ENCODE data around the gene DMBT1.
"Not testable (repeated sequence)": the region's sequence is repeated elsewhere in the genome, so short reads cannot be mapped to it uniquely, and the experiment has no call there.

The DMBT1 gene

DNA sequence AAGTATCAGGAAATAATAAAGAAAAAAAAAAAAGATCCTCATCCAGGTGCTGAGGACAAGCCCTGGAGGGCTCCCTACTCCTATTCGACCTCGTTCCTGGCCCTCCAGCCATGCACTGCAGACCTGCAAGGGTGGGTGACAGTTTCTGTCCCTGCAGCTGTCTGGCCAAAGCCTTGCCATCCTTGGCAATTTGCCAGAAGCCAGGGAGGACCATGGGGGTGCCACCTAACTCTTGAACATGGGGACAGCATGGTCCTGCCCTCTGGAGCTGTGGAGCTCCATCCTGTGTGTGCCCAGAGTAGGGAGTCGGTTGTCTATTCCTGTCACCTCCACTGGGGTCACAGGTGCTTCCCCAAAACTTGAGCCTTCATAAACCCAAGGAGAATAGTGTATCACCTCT, 27.8 kb downstream of the DMBT1 start:
- no peak for DNase-seq

DNA sequence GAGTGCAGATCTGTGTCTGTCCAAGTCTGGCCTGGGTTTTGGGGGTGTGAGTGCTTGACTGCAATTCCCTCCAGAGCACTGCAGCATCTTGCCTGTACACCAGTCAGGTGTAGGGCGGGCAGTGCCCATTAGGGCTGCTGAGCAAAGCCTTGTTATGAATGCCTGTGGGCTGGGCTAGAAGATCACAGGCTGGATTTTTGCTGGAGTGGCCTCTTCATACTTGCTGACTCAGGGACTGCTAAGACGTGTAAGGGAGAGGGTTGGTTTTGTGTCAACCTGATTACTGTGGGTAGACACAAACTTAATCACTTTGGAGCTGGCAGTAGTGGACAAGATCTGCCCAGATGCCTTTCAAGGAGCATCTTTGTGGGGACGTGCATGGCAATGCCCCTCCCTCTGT, 29.6 kb downstream of the DMBT1 start:
- DNase-seq = no peak

DNA sequence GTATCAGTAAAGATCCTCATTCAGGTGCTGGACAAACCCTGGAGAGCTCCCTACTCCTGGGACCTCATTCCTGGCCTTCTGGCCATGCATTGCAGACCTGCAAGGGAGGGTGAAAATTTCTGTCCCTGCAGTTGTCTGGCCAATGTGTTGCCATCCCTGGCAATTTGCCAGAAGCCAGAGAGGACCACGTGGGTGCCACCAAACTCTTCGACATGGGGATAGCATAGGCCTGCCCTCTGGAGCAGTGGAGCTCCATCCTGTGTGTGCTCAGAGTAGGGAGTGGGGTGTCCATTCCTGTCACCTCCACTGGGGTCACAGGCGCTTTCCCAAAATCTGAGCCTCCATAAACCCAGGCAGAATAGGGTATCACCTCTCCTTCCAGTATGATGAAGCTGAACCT, 31.2 kb downstream of the DMBT1 start:
- DNase-seq = no peak

DNA sequence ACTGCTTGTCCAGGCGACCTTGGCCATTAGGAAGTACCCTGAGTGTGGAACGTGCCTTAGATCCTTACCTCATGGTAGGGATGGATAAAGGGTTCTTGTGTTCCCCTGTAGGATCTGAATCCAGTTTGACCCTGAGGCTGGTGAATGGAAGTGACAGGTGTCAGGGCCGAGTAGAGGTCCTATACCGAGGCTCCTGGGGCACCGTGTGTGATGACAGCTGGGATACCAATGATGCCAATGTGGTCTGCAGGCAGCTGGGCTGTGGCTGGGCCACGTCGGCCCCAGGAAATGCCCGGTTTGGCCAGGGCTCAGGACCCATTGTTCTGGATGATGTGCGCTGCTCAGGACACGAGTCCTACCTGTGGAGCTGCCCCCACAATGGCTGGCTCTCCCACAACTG, 31.6 kb downstream of the DMBT1 start:
- DNase-seq = no peak

DNA sequence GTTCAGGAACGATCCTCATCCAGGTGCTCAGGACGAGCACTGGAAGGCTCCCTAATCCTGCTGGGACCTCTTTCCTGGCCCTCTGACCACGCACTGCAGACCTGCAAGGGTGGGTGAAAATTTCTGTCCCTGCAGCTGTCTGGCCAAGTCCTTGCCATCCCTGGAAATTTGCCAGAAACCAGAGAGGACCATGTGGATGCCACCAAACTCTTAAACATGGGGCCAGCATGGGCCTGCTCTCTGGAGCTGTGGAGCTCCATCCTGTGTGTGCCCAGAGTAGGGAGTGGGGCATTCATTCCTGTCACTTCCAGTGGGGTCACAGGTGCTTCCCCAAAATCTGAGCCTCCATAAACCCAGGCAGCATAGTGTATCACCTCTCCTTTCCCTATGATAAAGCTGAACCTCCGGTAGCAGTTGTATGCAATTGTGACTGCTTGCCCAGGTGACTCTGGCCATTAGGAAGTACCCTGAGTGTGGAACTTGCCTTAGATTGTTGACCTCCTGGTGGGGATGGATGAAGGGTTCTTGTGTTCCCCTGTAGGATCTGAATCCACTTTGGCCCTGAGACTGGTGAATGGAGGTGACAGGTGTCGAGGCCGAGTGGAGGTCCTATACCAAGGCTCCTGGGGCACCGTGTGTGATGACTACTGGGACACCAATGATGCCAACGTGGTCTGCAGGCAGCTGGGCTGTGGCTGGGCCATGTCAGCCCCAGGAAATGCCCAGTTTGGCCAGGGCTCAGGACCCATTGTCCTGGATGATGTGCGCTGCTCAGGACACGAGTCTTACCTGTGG, 57.1 kb downstream of the DMBT1 start:
- DNase-seq = no peak

DNA sequence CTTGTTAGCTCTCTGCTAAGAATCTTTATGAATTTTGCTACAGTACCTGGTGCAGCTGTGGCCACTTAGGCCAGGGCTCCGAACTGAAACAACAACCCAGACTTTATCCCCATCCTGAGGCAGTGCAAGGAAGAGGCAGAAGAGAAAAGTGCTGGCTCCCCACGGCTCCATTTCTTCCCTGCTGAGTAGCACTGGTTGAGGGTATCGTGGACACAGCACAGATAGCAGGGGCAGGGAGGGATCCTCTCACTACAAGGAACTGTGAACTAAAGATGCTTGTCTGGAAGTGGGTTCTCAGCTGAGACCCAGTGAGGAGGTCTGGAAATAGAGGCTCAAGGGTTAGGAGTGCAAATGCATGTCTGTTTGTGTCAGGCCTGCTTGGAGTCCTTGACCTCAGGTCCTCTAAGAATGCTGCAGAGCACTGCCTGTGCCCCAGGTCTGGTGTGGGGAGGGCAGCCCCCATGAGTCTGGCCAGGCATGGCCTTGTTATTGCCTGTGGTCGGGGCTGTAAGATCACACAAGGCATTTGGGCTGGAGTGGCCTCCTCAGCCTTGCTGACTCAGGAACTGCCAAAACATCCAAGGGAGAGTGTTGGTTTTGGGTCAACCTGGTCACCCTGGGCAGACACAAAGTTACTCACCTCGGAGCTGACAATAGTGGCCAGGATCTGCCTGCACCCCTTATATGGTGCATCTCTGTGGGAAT, 58.1 kb downstream of the DMBT1 start:
- DNase-seq = no peak

DNA sequence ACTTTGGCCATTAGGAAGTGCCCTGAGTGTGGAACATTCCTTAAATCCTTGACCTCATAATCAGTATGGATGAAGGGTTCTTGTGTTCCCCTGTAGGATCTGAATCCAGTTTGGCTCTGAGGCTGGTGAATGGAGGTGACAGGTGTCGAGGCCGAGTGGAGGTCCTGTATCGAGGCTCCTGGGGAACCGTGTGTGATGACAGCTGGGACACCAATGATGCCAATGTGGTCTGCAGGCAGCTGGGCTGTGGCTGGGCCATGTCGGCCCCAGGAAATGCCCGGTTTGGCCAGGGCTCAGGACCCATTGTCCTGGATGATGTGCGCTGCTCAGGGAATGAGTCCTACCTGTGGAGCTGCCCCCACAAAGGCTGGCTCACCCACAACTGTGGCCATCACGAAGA, 60.4 kb downstream of the DMBT1 start:
- not testable (repeated sequence) for DNase-seq

DNA sequence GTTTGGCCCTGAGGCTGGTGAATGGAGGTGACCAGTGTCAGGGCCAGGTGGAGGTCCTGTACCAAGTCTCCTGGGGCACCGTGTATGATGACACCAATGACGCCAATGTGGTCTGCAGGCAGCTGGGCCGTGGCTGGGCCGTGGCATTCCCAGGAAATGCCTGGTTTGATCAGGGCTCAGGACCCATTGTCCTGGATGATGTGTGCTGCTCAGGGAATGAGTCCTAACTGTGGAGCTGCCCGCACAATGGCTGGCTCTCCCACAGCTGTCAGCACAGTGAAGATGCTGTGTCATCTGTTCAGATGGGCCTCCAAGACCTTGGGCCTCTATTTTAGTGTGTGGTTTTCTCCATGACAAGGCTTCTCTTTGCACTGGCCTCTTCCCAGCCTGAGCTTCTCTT, 64.0 kb downstream of the DMBT1 start:
- DNase-seq = no peak

DNA sequence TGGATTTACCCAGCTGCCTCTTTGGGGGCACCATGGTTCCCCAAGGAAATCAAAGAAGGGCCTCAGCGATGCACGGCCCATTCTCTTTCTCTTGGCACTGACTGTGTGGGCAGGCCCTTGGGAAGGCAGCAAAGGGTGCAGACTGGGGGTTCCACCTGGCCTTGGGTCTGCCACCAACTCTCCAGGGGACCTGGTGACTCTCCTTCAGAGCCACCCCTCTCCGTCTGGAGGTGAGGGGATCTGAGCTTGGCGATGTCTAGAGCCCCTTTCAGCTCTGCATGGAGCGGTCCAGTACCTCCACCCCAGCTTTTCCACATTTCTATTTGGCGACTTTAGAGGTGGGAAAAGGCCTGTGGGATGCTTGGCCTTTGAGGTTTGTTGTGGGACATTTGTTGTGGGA, 70.0 kb downstream of the DMBT1 start:
- DNase-seq = no peak

DNA sequence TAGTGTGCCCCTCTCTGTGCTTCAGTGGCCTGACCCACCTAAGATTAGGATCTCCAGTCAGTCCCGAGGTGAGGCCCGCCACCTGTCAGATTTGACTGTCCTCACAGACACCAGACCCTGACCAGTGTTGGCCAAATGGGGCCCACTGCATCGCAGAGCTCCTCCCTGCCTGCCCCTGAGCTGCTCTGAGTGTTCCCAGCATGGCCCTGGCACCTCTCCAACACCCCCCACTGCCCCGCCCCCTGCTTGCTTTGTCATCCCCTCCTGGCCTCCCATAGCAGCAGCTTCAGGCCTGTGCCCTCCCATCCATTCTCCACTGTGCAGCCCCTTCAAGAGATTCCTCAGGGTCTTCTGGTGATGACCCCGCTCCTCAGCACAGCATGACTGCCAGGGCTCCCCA, 71.5 kb downstream of the DMBT1 start:
- no peak for DNase-seq

DNA sequence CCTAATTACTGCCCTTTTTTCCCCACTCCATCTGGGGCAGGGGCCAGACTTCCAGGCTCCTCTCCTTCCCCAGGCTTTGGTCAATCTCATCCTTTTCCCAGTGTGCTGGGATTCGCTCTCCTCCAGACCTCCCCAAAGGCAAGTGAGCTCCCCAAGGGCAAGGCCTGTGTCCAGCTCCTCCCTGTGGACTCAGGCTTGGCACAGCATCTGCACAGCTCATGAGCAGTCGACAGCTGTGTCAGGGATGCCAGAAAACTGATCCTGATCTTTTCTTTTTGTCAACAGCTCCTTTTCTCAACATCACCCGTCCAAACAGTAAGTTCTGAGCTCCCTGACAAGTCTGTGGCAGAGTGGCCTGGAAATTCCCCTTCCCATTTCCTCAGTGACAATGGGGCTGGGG, 72.0 kb downstream of the DMBT1 start:
- DNase-seq = no peak

DNA sequence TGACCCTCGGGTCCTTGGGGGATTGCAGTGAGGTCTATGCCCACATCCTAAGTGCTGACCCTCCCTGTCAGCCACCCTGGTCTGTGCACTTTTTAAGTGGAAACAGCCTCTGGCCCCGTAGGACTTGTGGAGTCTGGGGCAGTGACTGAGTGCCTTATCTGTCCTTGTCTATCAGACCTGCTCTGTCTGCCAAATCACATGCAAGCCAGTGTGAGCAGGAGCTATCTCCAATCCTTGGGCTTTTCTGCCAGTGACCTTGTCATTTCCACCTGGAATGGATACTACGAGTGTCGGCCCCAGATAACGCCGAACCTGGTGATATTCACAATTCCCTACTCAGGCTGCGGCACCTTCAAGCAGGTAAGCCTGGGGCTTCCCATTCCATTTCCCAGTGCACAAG, 76.4 kb downstream of the DMBT1 start:
- no peak for DNase-seq

DNA sequence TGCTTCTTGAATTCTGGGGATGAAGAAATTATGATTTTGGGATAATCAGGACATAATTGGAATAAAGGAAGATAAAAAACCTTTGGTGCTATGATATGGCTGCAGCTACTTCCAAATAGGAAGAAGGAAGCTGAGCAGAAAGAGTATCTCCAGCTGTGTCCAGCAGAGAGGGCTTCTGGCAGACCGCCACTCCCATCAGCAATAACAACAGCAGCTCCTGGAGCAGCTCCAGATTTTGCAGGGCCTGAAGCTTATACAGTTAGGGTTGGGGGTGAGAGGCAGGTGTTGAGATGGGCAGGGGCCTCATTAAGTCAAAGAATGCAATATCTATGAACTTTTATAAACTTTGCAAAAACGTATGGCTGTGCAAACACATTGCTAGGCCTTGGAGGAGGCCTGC, 76.8 kb downstream of the DMBT1 start:
- DNase-seq = no peak

DNA sequence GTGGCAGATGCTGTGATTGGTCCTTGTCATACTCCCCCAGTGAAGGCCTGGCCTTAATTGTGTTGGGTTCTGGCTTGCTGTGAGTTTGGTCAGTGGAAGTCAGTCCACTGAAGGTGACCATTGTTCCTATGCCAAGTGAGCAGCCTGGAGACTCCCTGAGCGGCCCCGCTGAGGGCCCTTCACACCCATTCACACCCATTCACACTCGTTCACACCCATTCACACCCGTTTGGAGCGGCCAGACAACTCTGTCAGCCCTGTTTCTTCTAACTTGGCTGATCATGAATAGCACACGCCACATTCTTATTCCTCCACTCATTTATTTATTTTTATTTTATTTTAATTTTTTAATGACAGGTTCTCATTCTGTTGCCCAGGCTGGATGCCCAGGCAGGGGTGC, 77.6 kb downstream of the DMBT1 start:
- no peak for DNase-seq

DNA sequence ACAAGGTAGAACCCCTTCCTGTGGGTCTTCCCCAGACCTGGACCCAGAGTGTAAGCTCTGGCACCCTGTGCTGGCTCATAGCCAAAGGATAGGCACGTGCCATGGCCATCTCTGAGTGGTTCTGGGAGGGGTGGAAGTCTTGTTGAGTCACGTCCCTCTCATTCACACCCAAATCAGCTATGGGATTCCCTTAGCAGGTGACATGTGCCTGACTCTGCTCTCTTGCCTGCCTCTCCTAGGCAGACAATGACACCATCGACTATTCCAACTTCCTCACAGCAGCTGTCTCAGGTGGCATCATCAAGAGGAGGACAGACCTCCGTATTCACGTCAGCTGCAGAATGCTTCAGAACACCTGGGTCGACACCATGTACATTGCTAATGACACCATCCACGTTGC, 79.2 kb downstream of the DMBT1 start:
- DNase-seq = no peak

DNA sequence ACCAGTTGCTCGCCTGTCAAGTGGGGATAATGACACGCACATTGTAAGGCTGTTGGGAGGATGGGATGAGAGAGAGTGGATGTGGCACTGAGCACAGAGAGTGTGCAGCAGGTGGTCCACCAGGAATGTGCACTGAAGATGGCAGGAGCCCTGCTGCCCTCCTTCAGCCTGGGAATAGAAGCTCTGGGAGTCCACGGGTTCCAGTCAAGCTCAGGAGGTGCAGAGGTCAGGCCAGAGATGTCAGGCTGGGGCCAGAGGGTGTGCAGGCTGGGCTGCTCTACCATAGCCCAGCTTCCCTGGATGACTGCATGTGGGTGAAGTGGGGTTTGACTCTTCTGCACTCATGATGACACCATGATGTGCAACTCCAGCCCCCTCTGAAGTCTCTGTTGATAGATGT, 80.4 kb downstream of the DMBT1 start:
- no peak for DNase-seq

DNA sequence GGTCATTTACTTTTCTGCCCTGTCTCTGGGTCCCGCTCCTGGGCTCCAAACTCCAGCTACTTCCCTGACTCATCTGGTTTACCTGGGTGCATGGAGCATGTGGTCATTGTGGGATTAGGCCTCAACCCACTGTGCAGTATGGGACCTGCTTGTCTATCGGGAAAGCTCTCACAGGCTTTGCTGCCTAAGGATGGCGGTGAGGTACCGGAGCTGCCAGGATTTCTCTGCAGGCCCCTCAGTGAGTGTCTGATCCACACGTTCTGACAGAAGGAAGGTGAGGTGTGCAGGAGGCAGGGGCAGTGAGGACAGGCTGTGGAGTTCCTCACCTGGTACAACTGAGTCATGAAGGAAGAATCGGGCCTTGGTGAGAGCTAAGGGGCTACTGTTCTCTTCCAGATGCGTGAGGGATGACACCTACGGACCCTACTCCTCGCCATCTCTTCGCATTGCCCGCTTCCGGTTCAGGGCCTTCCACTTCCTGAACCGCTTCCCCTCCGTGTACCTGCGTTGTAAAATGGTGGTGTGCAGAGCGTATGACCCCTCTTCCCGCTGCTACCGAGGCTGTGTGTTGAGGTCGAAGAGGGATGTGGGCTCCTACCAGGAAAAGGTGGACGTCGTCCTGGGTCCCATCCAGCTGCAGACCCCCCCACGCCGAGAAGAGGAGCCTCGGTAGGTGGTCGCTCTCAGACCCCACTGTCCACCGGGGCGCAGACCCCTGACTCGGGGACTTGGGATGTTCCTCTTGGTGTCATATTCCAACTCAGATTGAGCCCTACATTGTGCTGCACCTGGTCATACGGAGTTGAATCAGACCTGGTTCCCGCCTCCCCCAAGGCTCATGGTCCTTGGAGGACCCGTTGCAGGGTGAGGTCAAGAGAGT, 82.4 kb downstream of the DMBT1 start:
- no peak for DNase-seq

DNA sequence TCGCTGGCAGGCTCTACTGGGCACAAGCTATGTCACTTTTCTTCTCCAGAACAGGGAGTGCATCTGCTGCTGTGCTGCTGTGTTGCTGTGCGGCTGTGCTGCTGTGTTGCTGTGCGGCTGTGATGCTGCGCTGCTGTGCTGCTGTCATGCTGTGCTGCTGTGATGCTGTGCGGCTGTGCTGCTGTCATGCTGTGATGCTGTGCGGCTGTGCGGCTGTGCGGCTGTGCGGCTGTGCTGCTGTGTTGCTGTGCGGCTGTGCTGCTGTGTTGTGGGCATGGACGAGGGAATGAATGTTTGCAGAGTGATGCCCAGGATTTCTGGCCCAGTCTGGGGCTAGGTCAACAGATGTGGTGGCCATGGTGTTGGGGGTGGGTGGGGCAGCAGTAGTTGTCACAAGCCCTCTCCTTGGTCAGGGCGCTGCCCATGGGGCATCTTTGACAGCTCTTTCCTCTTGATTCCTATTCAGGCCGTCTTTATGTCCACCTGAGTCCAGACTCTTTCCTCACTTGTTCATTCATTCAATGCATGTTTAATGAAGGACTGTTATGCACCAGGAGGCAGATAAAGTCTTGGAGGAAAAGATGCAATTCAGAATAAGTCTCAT, 83.5 kb downstream of the DMBT1 start:
- DNase-seq = no peak

DNA sequence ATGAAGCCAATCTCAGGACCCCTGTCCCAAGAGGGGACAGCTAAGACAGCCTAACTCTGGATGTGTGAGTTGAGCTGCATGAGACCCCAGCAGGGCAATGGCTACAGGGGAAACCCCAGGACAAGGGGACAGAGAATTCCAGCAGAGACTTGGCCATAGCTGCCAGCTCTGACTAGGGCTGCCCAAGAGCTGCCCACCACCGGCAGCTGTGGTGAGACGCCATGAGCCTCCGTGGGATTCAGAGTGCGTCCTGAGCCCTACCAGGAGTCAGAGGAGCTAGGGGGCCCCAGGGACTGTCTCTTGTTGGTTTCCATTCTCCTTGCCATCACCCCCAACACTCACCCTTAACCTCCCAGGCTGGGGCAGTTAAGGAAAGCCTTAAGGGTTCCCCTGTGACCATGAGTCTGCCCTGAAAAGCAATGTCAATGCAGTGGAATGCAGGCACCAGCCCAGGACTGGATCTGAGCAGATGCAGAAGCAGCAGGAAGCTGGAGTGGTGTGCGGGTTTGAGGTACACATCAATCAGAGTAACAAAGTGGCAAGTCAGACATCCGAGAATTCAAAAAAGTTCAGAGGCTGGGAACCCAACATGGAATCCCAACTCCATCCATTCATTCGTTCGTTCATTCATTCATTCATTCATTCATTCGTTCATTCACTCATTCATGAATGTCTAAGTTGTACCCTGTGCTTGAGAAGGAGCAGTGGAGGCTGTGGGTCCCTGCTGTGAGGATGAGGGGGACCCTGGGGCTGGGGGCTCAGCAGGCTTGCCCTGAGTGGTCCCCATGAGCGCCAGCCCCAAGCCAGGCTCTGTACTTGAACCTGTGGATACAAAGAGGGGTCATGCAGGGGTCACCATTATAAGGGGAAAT, 86.2 kb downstream of the DMBT1 start:
- no peak for DNase-seq

DNA sequence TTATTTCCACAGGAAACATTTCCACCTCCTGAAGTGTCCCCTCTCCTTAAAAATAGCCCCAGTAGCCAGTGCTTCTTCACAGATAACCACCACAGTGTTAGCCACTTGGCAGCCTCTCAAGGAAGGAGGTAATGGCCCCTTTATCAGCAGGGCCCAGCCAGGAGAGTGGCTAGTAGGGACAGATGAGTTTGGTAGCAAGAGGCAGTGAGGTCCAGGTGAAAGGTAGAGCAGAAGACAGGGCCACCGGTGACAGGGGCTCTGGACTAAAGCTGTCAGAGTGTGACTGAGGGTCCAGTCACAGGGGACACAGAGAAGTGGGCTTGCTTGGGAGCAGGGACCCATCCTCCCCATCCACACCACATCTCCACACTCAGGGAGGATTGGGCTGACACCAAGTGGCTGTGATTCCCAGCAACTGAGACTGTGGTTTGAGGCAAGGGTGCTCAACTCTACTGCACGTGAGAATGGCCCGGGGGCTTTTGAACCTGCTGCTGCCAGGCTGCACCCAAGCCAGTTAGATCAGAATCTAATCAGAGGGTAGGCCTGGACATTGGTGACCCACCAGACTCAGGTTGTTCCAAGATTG, 86.9 kb downstream of the DMBT1 start:
- DNase-seq = no peak

DNA sequence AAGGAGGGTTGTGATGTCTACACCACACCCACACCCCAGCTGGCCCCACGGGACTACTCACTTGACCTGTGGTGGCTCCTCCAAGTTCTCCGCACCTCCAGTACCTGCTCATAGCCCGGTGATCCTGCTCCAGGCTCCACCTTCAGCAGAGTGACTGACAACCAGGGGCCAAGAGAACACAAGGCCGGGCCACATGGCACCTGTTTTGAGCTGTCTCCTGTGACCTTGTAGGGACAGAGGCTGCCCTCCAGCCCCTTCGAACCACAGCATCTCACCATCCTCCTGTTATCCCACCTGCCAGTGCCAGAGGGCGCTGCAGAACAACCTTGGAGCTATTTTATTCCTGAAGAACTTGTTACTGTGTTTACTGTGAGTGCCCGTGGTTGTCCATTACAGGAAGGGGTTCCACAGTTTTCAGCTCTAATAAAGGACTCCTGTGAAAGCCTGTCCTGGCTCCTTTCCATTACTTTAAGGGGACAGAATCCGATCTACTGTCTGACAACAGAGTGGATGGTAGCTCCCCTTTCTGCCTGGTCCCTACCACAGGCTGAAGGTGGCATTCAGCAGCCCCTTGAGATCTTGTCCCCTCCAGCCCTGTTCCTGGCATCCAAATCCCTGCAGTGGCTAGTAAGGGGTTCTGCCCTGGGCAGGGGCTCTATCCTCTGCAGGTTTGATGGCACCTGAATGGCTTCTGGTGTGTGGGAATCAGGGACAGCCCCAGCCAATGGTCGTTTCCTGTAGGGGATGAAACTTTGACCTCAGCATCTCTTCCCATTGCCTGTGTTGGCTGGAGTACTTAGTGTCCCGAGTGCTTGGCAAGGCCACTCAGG, 88.3 kb downstream of the DMBT1 start:
- peak; percentile 54 for DNase-seq
